ENCODE results near the gene LIF.
"Not testable (repeated sequence)": the region's sequence is repeated elsewhere in the genome, so short reads cannot be mapped to it uniquely, and the experiment has no call there.

LIF gene

GRCh38 chr22:30241576-30242371 is 4.8 kb downstream of the LIF start:
- no peak for DNase-seq (ENCODE audit: low spot score)

- no peak for DNase-seq (ENCODE audit: low spot score)
Measured at GRCh38 chr22:30240541-30241417, 5.8 kb downstream of the LIF start.

GRCh38 chr22:30239488-30240405 is 6.8 kb downstream of the LIF start:
- DNase-seq (ENCODE audit: low spot score): no peak

- DNase-seq (ENCODE audit: low spot score): no peak
Measured at GRCh38 chr22:30238661-30239487, 7.7 kb downstream of the LIF start.

GRCh38 chr22:30238136-30238535 is 8.4 kb downstream of the LIF start:
- DNase-seq (ENCODE audit: low spot score): no peak

GRCh38 chr22:30236875-30237274 is 9.7 kb downstream of the LIF start:
- DNase-seq (ENCODE audit: low spot score): no peak

GRCh38 chr22:30235687-30236170 is 10.8 kb downstream of the LIF start:
- DNase-seq (ENCODE audit: low spot score): no peak

- DNase-seq (ENCODE audit: low spot score): no peak
Measured at GRCh38 chr22:30234786-30235470, 11.6 kb downstream of the LIF start.

GRCh38 chr22:30234325-30234724 is 12.2 kb downstream of the LIF start:
- DNase-seq (ENCODE audit: low spot score): not testable (repeated sequence)

GRCh38 chr22:30233582-30233981 is 13.0 kb downstream of the LIF start:
- no peak for DNase-seq (ENCODE audit: low spot score)

GRCh38 chr22:30232716-30233218 is 13.8 kb downstream of the LIF start:
- DNase-seq (ENCODE audit: low spot score): no peak

GRCh38 chr22:30230787-30231461 is 15.6 kb downstream of the LIF start:
- DNase-seq (ENCODE audit: low spot score): no peak

GRCh38 chr22:30230330-30230729 is 16.2 kb downstream of the LIF start:
- DNase-seq (ENCODE audit: low spot score): no peak

- no peak for DNase-seq (ENCODE audit: low spot score)
Measured at GRCh38 chr22:30228509-30229359, 17.8 kb downstream of the LIF start.

- no peak for DNase-seq (ENCODE audit: low spot score)
Measured at GRCh38 chr22:30227438-30228228, 18.9 kb downstream of the LIF start.

- peak; percentile 17 for DNase-seq (ENCODE audit: low spot score)
Measured at GRCh38 chr22:30226192-30226832, 20.2 kb downstream of the LIF start.

GRCh38 chr22:30225220-30225927 is 21.2 kb downstream of the LIF start:
- DNase-seq (ENCODE audit: low spot score): no peak
